ENCODE results near the gene LGI2.

GRCh38 chr4:25015012-25015411 is 15.7 kb downstream of the LGI2 start:
- TF ChIP-seq CTCF (IDR thresholded peaks at IDR 0.05) (no peak), EZH2phosphoT487 (IDR thresholded peaks at IDR 0.05) (no peak)
